ENCODE data around the gene WNT2.

GRCh38 chr7:117229350-117229749 is 93.5 kb downstream of the WNT2 start:
- TF ChIP-seq POLR2A (IDR thresholded peaks at IDR 0.05) (no peak), CTCF (IDR thresholded peaks at IDR 0.05) (no peak)
